ENCODE data around the gene BTBD9.

DNA sequence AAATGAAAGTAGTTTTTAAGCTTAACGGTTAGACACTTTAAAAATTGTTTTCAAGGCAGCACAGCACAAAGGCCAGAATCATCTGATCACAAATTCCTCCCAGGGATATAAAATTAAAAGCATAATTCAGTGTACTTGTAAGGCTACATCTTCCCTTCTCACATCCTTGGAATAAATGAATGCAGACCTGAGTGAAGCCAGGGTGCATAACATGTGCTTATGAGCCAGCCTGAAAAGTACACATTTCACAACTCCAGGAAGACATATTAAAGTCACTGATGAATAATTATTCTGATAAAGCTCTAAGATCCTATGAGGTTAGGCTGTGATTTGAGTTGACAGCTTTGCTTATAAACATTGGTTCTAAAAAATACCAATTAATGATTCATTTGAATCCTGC lies 163.6 kb downstream of the BTBD9 start:
- no peak for TF ChIP-seq POLR2AphosphoS5 (IDR thresholded peaks at IDR 0.05)
- TF ChIP-seq, protein P1, sequence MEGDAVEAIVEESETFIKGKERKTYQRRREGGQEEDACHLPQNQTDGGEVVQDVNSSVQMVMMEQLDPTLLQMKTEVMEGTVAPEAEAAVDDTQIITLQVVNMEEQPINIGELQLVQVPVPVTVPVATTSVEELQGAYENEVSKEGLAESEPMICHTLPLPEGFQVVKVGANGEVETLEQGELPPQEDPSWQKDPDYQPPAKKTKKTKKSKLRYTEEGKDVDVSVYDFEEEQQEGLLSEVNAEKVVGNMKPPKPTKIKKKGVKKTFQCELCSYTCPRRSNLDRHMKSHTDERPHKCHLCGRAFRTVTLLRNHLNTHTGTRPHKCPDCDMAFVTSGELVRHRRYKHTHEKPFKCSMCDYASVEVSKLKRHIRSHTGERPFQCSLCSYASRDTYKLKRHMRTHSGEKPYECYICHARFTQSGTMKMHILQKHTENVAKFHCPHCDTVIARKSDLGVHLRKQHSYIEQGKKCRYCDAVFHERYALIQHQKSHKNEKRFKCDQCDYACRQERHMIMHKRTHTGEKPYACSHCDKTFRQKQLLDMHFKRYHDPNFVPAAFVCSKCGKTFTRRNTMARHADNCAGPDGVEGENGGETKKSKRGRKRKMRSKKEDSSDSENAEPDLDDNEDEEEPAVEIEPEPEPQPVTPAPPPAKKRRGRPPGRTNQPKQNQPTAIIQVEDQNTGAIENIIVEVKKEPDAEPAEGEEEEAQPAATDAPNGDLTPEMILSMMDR (IDR thresholded peaks at IDR 0.05) = no peak
